K562 treated with DMSO at 1 percent for 4 hours (cell line): ENCODE measurements around the gene RUFY1. TPM values are rescaled to one million over a fixed set of nuclear protein-coding genes. Genes with fewer than 3 reads are reported as not detected.

Experiments
- total RNA-seq: library from RNA; unstranded; fragments of 300-600 nt; gene quantifications from 2 replicates; pipeline ENCODE4 v1.2.3, GENCODE V29; 2022; ENCODE audit not compliant: insufficient read depth

Gene RUFY1
- total RNA-seq = 15.9 and 28.2 TPM in 2 replicates

GRCh38 chr5:179550511-179551342 is at the start of gene RUFY1:
RUFY1 (plus strand) TSS chr5:179550554; CDS start chr5:179550570, 16 bp downstream.

GRCh38 chr5:179623003-179623905 is 72.9 kb downstream of the RUFY1 start, which contains the start of gene HNRNPH1:
HNRNPH1 (minus strand) TSS chr5:179623671; CDS start chr5:179623133, 538 bp downstream.

Other genes starting within 250 kb of the RUFY1 start
- not detected in 2 replicates for gene ADAMTS2, start 205.1 kb upstream of the RUFY1 start, total RNA-seq
- 182 and 260 TPM in 2 replicates for gene HNRNPH1, start 73.1 kb downstream of the RUFY1 start, total RNA-seq
- gene CBY3, start 130.5 kb downstream of the RUFY1 start, total RNA-seq = not detected in 2 replicates
- 265 and 279 TPM in 2 replicates for gene CANX, start 148.4 kb downstream of the RUFY1 start, total RNA-seq
- 12.9 and 17.1 TPM in 2 replicates for gene MAML1, start 182.3 kb downstream of the RUFY1 start, total RNA-seq
- gene LTC4S, start 243.4 kb downstream of the RUFY1 start, total RNA-seq = not detected in 2 replicates